ENCODE data around the gene CLSTN3.

DNA sequence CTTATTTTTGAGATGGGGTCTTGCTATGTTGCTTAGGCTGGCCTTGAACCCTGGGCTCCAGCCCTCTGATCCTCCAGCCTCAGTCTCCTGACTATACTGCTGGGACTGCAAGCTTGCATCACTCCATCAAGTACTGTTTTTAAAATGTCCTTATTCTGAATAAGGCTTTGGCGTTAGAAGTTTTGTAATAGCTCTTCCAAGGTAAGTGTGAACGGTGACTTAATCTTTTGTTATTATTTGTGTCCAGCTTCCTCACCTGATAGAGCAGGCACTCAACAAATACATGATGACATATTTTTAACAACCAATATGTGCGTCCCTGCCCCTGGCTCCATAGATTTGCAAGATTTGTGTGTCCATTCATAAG, 22.6 kb upstream of the CLSTN3 start:
- TF ChIP-seq, protein P1, sequence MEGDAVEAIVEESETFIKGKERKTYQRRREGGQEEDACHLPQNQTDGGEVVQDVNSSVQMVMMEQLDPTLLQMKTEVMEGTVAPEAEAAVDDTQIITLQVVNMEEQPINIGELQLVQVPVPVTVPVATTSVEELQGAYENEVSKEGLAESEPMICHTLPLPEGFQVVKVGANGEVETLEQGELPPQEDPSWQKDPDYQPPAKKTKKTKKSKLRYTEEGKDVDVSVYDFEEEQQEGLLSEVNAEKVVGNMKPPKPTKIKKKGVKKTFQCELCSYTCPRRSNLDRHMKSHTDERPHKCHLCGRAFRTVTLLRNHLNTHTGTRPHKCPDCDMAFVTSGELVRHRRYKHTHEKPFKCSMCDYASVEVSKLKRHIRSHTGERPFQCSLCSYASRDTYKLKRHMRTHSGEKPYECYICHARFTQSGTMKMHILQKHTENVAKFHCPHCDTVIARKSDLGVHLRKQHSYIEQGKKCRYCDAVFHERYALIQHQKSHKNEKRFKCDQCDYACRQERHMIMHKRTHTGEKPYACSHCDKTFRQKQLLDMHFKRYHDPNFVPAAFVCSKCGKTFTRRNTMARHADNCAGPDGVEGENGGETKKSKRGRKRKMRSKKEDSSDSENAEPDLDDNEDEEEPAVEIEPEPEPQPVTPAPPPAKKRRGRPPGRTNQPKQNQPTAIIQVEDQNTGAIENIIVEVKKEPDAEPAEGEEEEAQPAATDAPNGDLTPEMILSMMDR (IDR thresholded peaks at IDR 0.05; ENCODE audit: extremely low read depth in 1 of 2, insufficient read depth in 1 of 2, low read depth in 1 of 2, low read length in 2 of 2): no peak
- no peak for TF ChIP-seq FOS (IDR thresholded peaks at IDR 0.05; ENCODE audit: borderline replicate concordance, insufficient read depth, low read length)
- TF ChIP-seq, protein P2, sequence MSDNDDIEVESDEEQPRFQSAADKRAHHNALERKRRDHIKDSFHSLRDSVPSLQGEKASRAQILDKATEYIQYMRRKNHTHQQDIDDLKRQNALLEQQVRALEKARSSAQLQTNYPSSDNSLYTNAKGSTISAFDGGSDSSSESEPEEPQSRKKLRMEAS (IDR thresholded peaks at IDR 0.05; ENCODE audit: insufficient read depth, insufficient read length): no peak

All from endothelial cell of umbilical vein (primary cell).